Activated CD4-positive, CD25-positive, alpha-beta regulatory T cell treated with anti-CD3 and anti-CD28 coated beads, Interleukin-2, amount 50 U/mL, for 72 hours (primary cell): ENCODE measurements around the gene LMTK2.

Experiments
- DNase-seq: peaks from one replicate; pipeline ENCODE4 v3.0.0; 2021

Gene LMTK2

GRCh38 chr7:98106647-98107312 is at the start of gene LMTK2:
LMTK2 (plus strand) TSS chr7:98106862; CDS start chr7:98107178, 316 bp downstream.
- peak; percentile 98 for DNase-seq

DNA sequence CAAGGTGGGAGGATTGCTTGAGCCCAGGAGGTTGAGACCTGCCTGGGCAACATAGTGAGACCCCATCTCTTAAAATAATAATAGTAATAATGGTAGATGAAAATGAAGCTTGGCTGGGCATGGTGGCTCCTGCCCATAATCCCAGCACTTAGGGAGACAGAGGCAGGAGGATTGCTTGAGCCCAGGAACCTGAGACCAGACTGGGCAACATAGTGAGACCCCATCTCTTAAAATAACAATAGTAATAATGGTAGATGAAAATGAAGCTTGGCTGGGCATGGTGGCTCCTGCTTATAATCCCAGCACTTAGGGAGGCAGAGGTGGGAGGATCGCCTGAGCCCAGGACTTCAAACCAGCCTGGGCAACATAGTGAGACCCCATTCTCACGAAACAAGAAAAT is 49.5 kb upstream of the LMTK2 start:
- no peak for DNase-seq

GRCh38 chr7:98058186-98058585 is 48.5 kb upstream of the LMTK2 start:
- no peak for DNase-seq

DNA sequence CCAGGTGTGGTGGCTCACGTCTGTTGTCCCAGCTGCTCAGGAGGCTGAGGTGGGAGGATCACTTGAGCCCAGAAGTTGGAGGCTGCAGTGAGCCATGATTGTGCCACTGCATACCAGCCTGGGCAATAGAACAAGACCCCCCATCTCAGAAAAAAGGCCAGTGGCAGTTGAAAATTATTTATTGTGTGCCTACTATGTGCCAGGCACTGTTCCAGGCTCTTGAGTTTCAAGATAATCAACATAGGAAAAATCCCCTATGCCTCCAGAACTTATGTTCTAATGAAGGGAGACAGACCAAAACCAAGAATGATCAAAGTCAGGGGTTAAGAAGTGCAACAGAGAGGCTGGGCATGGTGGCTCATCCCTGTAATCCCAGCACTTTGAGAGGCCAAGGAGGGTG is 42.4 kb upstream of the LMTK2 start:
- DNase-seq = no peak

DNA sequence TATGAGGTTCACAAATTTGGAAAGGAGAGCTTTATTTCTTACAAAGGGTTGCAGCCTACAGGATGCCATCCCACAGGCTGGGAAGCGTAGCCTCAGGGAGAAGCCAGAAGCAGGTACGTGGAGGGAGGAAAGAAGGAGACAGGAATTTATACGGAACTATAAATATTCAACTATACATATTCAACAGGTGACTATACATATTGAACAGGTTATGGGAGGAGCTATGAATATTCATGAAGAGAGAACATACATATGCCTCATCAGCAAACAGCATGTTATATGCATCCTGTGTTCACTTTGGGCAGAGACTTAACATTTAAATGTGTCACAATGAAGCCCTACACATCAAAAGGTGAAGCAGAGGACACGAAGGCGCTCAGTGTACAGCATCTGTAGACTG is 40.5 kb upstream of the LMTK2 start:
- no peak for DNase-seq

DNA sequence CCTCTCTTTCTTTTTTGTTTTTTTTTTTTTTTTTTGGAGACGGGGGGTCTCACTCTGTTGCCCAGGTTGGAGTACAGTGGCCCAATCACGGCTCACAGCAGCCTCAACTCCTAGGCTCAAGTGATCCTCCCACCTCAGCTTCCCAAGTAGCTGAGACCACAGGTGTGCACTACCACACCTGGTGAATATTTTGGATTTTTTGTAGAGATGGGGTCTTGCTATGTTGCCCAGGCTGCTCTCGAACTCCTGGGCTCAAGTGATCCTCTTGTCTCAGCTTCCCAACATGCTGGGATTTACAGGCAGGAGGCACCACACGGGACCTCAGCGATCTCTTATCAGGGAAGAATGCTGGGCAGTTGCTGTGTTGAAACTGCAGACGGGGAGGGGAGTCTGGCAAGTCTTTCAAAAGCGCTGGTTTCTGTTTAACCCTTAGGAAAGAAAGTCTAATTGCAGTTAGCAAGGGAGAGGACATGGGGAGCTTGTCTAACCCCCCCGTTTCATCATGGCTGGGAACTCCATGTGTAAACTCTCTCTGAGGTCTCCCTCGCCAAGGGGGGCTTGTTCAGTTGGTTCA is 39.6 kb upstream of the LMTK2 start:
- no peak for DNase-seq

- DNase-seq = no peak
Observed at GRCh38 chr7:98073047-98073446, 33.6 kb upstream of the LMTK2 start.

DNA sequence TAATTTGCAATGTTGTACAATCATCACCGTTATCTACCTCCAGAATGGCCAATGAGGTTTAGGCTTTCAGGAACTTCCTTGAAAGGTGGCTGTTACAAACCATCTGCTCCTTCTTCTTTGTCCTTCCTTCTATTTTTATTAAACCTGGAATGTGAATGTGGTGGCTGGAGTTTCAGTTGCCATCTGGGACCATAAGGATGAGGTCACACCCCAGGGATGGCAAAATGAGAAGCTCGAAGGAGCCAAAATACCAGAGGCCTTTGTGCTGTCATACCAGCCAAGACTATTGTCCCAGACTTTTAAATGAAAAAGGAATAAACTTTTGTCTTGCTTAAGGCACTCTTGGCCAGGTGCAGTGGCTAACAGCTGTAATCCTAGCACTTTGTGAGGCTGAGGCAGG is 30.9 kb upstream of the LMTK2 start:
- no peak for DNase-seq

GRCh38 chr7:98077762-98078161 is 28.9 kb upstream of the LMTK2 start:
- DNase-seq = no peak

DNA sequence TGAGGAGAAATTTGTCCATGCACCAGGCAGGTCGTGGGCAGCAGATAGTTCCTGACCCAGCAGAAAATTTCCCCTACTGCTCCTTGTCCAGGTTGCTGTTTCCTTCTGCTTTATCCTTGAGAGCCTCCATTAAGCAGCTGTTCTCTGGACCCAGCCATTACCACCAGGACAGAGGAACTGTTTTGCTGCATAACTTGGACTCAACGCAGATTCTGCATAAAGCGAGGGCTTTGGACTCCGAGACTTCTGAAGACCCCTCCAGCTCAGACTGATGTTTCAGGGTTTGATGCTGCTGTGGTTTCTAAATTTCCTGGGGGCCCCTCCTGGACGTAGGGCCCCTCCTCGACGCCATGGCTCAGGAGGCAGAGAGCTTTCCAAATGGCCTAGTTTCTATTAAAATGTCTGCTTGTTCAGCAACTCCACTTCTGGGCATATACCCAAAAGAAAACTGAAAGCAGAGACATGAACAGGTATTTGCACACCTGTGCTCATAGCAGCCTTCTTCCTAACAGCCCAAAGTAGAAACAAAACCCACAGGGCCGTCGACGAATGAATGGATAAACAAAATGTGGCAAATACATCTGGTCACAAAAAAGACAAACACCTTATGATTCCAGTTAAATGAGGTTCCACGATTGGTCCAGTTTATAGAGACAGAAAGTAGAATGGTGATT is 28.3 kb upstream of the LMTK2 start:
- DNase-seq = no peak

GRCh38 chr7:98079891-98080648 is 26.6 kb upstream of the LMTK2 start:
- no peak for DNase-seq

- DNase-seq = no peak
Observed at GRCh38 chr7:98081319-98081718, 25.3 kb upstream of the LMTK2 start.

DNA sequence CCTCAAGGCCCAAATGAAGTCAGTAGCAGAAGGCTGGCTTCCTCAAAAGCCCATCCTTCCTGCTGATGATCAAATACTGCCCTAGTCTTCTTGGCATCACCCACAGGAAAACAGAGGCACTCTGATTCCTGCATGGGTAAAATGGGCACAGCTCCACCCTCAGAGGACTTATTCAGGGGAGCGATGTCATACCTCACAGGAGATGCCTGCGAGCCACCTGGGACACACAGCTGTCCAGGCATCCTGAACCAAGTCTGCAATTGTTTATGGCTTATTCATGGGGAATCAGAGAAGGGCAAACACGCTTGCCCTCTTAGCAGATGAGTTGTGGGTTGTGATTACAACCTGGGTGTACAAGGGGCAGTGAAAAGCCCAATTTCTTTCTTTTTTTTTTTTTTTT is 22.0 kb upstream of the LMTK2 start:
- no peak for DNase-seq

- DNase-seq = no peak
Observed at GRCh38 chr7:98085674-98086073, 21.0 kb upstream of the LMTK2 start.

- DNase-seq = no peak
Observed at GRCh38 chr7:98086281-98086718, 20.4 kb upstream of the LMTK2 start.

DNA sequence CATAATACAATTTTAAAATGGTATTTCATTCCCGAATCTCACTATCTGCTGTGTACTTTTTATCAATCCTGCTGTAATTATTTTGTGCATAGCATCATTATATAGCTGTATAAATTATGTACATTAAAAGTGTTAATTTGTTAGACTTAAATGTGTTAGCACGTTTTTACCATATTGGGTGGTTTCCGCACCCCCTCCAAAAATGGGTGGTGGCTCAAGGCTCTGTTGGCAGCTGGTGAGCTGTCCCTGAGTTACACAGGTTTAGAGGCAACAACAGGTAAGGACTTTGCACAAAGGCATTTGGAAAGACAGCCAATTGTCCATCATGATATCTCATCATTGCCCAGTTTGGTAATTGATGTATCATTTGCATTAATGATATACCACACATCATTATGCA is 18.6 kb upstream of the LMTK2 start:
- DNase-seq = no peak

DNA sequence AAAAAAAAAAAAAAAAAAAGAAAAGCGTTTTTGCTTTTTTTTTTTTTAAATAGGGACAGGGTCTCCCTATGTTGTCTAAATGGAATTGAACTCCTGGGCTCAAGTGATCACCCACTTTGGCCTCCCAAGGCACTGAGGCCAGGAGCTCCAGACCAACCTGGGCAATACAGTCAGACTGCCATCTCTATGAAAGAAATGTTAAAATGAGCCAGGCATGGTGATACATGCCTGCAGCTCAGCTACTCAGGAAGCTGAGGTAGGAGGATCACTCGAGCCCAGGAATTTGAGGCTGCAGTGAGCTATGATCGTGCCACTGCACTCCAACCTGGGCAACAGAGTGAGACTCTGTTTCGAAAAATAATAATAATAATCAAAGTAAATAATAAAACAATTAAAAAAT is 16.5 kb upstream of the LMTK2 start:
- DNase-seq = no peak

DNA sequence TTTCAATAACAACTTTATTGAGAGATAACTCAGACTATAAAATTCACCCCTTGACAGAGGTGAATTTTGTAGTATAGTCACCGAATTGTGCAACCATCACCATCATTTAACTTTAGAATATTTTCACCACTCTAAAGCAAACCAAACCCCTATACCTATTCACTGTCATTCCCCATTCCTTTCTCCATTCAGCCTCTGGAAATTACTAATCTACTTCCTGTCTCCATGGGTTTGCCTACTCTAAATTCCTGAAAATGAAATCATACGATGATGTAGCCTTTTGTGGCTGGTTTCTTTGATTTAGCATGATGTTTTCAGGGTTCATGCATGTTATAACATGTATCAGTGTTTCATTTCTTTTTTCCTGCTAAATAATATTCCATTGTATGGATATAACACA is 15.6 kb upstream of the LMTK2 start:
- DNase-seq = no peak

DNA sequence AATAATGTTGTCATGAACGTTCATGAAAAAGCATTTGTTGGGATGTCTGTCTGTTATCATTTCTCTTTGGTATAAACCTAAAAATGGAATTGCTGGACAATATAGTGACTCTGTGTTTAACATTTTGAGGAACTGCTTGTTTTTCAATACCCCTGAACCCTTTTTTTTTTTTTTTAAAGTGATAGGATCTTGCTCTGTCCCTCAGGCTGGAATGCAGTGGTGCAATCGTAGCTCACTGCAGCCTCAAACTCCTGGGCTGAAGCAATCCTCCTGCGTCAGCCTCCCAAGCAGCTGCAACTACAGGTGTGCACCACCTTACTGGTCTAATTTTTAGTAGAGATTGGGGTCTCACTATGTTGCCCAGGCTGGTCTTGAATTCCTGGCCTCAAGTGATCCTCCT is 15.1 kb upstream of the LMTK2 start:
- no peak for DNase-seq

- no peak for DNase-seq
Observed at GRCh38 chr7:98097042-98097645, 9.5 kb upstream of the LMTK2 start.

DNA sequence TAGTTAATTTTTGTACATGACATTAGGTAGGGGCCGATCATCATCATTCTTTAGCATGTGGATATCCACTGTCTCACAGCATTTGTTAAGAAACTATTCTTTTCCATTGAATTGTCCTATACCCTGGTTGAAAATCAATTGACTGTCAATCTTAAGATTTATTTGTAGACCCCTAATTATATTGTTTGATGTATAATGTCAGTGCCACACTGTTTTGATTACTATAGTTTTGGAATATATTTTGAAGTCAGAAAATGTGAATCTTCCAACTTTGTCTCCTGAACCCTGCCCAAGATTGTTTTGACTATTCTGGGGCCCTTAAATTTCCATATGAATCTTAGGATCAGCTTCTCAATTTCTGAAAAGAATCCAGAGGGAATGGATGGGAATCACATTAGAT is 6.6 kb upstream of the LMTK2 start:
- DNase-seq = no peak

GRCh38 chr7:98102170-98102569 is 4.5 kb upstream of the LMTK2 start:
- no peak for DNase-seq

- DNase-seq = peak; percentile 41
Observed at GRCh38 chr7:98105942-98106544, 619 bp upstream of the LMTK2 start.
